K562 (cell line): ENCODE results near the gene TBC1D20. TPM values are rescaled to one million over a fixed set of nuclear protein-coding genes. Genes with fewer than 3 reads are reported as not detected.

Experiments used
- ARNT ChIP-seq, 2 experiments: fragments of 450-650 bp; IDR thresholded peaks; 2 replicates each; pipeline ENCODE4 v1.6.1; 2016; ENCODE audit warnings: mild to moderate bottlenecking in 1 of 2
- CAMTA2 ChIP-seq: fragments of 250-450 bp; sonication (Bioruptor Pico); conservative IDR thresholded peaks from 2 replicates; pipeline ENCODE4 v1.5.1; 2022
- ESRRB ChIP-seq: fragments of 250-450 bp; sonication (Bioruptor Pico); IDR thresholded peaks from 2 replicates; pipeline ENCODE4 v1.5.0; 2020; ENCODE audit warnings: mild to moderate bottlenecking, moderate library complexity, borderline replicate concordance
- HOXB6 ChIP-seq: fragments of 250-450 bp; sonication (Bioruptor Pico); IDR thresholded peaks from 2 replicates; pipeline ENCODE4 v1.5.1; 2022; ENCODE audit warnings: mild to moderate bottlenecking, borderline replicate concordance
- RB1 ChIP-seq: fragments of 450-650 bp; IDR thresholded peaks from 2 replicates; pipeline ENCODE4 v1.6.1; 2017; ENCODE audit warnings: low read depth, mild to moderate bottlenecking
- polyA plus RNA-seq, 8 experiments: library from polyadenylated mRNA; depleted of rRNA in 4 of 8; stranded (reverse) in 5 of 8; unstranded in 3 of 8; fragments of >200 nt; fragmentation: Nextera tagmentation in 2 of 8; fragmentation: Illumina TruSeq in 1 of 8; extraction: Ambion mirVana in 2 of 8; extraction: Trizol in 1 of 8; gene quantifications; 2 replicates each; pipeline versions ENCODE4 v1.2.1 to v1.2.3, GENCODE V29; 2011 to 2014; ENCODE audit warnings: inconsistent platforms in 1 of 8, missing spikeins in 1 of 8
- total RNA-seq, 7 experiments: library from RNA; depleted of rRNA in 6 of 7; stranded (reverse); fragments of >200 nt in 6 of 7; fragmentation: Illumina TruSeq in 2 of 7; extraction: Trizol in 2 of 7; gene quantifications; 2 replicates each; pipeline versions ENCODE4 v1.2.1 to v1.2.3, GENCODE V29; 2011 to 2021; ENCODE audit warnings: low replicate concordance in 1 of 7
- TF ChIP-seq, protein P1 (sequence below), 2 experiments: fragments of 450-650 bp; formaldehyde crosslinking in 1 of 2; IDR thresholded peaks; 2 replicates each; pipeline versions ENCODE4 v1.4.0 to v1.6.1; 2014 to 2020; ENCODE audit warnings: mild to moderate bottlenecking in 2 of 2, borderline replicate concordance in 1 of 2, low read depth in 1 of 2
- TF ChIP-seq, protein P2 (sequence below): fragments of 250-450 bp; sonication (Bioruptor Pico); IDR thresholded peaks from 2 replicates; pipeline ENCODE4 v1.4.0; 2020; ENCODE audit warnings: mild to moderate bottlenecking
- TF ChIP-seq, protein P3 (sequence below): fragments of 450-650 bp; IDR thresholded peaks from 2 replicates; pipeline ENCODE4 v1.6.1; 2016; ENCODE audit warnings: low read depth, mild to moderate bottlenecking, moderate library complexity

The TBC1D20 gene
- total and polyA plus RNA-seq, 9 of the 15 experiments (the other 6 are each of a cell fraction or from before 2014, with no cell fraction given): 7.0 to 25.3 (median 15.1) TPM

DNA sequence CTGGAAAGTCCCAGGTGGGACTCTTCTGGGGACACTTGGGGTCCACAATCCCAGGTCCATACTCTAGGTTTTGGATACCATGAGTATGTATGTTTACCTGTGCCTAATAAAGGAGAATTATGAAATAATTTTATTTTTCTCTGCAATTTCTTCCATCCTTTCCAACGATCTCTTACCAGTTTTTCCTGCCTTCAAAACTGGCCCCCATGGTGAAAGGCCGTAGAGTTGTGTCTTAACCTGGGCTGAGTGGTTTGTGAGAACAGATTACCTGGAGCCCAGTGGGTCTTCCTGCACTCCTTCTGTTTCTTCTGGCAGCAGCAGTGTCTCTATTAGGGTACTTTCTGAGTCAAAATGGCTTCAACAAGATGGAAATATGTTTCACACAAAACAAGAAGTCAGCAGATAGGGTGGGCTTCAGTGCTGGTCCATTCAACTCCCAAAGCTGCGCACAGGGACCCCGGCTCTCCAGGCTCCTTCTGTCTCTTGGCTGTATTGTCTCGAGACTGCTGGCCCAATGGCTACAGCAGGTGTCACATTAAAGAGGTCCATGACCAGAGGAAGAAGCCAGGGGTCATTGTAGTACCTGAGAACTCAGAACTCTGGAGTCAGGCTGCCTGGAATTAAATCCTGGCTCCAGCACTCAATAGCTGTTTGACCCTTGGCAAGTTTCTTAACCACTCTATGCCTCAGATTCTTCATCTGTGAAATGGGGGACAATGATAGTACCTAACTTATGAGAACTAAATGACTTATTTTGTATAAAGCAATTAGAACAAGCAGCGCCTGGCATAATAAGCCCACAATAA, 64.7 kb downstream of the TBC1D20 start (continued):
- TF ChIP-seq, protein P1, sequence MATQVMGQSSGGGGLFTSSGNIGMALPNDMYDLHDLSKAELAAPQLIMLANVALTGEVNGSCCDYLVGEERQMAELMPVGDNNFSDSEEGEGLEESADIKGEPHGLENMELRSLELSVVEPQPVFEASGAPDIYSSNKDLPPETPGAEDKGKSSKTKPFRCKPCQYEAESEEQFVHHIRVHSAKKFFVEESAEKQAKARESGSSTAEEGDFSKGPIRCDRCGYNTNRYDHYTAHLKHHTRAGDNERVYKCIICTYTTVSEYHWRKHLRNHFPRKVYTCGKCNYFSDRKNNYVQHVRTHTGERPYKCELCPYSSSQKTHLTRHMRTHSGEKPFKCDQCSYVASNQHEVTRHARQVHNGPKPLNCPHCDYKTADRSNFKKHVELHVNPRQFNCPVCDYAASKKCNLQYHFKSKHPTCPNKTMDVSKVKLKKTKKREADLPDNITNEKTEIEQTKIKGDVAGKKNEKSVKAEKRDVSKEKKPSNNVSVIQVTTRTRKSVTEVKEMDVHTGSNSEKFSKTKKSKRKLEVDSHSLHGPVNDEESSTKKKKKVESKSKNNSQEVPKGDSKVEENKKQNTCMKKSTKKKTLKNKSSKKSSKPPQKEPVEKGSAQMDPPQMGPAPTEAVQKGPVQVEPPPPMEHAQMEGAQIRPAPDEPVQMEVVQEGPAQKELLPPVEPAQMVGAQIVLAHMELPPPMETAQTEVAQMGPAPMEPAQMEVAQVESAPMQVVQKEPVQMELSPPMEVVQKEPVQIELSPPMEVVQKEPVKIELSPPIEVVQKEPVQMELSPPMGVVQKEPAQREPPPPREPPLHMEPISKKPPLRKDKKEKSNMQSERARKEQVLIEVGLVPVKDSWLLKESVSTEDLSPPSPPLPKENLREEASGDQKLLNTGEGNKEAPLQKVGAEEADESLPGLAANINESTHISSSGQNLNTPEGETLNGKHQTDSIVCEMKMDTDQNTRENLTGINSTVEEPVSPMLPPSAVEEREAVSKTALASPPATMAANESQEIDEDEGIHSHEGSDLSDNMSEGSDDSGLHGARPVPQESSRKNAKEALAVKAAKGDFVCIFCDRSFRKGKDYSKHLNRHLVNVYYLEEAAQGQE (IDR thresholded peaks at IDR 0.05; ENCODE audit: borderline replicate concordance): peak; percentile 39; the same call in 1 of the 2 replicates
- TF ChIP-seq, protein P1 (CRISPR knock-in tag; IDR thresholded peaks at IDR 0.05; ENCODE audit: low read depth): no peak
- no peak for TF ChIP-seq ESRRB (CRISPR knock-in tag)
- TF ChIP-seq RB1: no peak
- no peak for TF ChIP-seq ARNT (IDR thresholded peaks at IDR 0.05)
- TF ChIP-seq, protein P2, sequence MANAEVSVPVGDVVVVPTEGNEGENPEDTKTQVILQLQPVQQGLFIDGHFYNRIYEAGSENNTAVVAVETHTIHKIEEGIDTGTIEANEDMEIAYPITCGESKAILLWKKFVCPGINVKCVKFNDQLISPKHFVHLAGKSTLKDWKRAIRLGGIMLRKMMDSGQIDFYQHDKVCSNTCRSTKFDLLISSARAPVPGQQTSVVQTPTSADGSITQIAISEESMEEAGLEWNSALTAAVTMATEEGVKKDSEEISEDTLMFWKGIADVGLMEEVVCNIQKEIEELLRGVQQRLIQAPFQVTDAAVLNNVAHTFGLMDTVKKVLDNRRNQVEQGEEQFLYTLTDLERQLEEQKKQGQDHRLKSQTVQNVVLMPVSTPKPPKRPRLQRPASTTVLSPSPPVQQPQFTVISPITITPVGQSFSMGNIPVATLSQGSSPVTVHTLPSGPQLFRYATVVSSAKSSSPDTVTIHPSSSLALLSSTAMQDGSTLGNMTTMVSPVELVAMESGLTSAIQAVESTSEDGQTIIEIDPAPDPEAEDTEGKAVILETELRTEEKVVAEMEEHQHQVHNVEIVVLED (CRISPR knock-in tag): no peak
- TF ChIP-seq HOXB6: no peak
- TF ChIP-seq CAMTA2: no peak
- TF ChIP-seq, protein P3, sequence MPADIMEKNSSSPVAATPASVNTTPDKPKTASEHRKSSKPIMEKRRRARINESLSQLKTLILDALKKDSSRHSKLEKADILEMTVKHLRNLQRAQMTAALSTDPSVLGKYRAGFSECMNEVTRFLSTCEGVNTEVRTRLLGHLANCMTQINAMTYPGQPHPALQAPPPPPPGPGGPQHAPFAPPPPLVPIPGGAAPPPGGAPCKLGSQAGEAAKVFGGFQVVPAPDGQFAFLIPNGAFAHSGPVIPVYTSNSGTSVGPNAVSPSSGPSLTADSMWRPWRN: no peak
- TF ChIP-seq, all 486 proteins: peak for 13
